Loucy (cell line): ENCODE measurements around the gene CARD8.
A peak's percentile ranks its signal among the peaks of the same experiment; 100 is the strongest.

Source experiments
- H2AFZ ChIP-seq: fragments of 200-600 bp; sonication (generic); 2 replicates; pipeline ENCODE4 v1.6.0; 2016; ENCODE audit warnings: antibody characterized with exemption, mild to moderate bottlenecking, low read length, moderate library complexity
- H3F3A ChIP-seq: fragments of 200-600 bp; 2 replicates; pipeline ENCODE4 v1.6.0; 2016; ENCODE audit warnings: antibody characterized with exemption, low read depth, mild to moderate bottlenecking
- H3K27me3 ChIP-seq: fragments of 200-600 bp; sonication (generic); 2 replicates; pipeline ENCODE4 v1.6.1; 2014; ENCODE audit warnings: low read length, mild to moderate bottlenecking; ENCODE audit not compliant: insufficient read depth, poor library complexity, severe bottlenecking
- H3K36me3 ChIP-seq: fragments of 200-600 bp; sonication (generic); 2 replicates; pipeline ENCODE4 v1.6.1; 2016; ENCODE audit warnings: low read length; ENCODE audit not compliant: insufficient read depth
- H3K4me1 ChIP-seq: fragments of 200-600 bp; sonication (generic); 2 replicates; pipeline ENCODE4 v1.5.1; 2014; ENCODE audit warnings: low read length, mild to moderate bottlenecking; ENCODE audit not compliant: insufficient read depth, poor library complexity, severe bottlenecking
- H3K4me2 ChIP-seq: fragments of 200-600 bp; sonication (generic); 2 replicates; pipeline ENCODE4 v1.6.0; 2014; ENCODE audit warnings: antibody characterized with exemption, low read length, low read depth, mild to moderate bottlenecking; ENCODE audit not compliant: poor library complexity, severe bottlenecking
- H3K4me3 ChIP-seq: fragments of 200-600 bp; sonication (generic); 2 replicates; pipeline ENCODE4 v1.5.1; 2014; ENCODE audit warnings: low read length, mild to moderate bottlenecking, mixed read lengths; ENCODE audit not compliant: poor library complexity, severe bottlenecking
- H3K79me2 ChIP-seq: fragments of 200-600 bp; sonication (generic); 2 replicates; pipeline ENCODE4 v1.6.1; 2014; ENCODE audit warnings: low read length; ENCODE audit not compliant: insufficient read depth
- H3K9ac ChIP-seq: fragments of 200-600 bp; sonication (generic); 2 replicates; pipeline ENCODE4 v1.6.0; 2014; ENCODE audit warnings: mild to moderate bottlenecking, low read depth, low read length, moderate library complexity; ENCODE audit not compliant: poor library complexity, severe bottlenecking
- H3K9me2 ChIP-seq: fragments of 200-600 bp; sonication (generic); replicated peaks from 2 replicates; pipeline ENCODE4 v1.6.1; 2016; ENCODE audit warnings: low read depth, low read length, mixed read lengths
- H3K9me3 ChIP-seq: fragments of 200-600 bp; sonication (generic); 2 replicates; pipeline ENCODE4 v1.6.1; 2014; ENCODE audit warnings: mild to moderate bottlenecking, antibody characterized with exemption, low read length, low read depth; ENCODE audit not compliant: insufficient read depth
- H4K20me1 ChIP-seq: fragments of 200-600 bp; sonication (generic); 2 replicates; pipeline ENCODE4 v1.6.0; 2014; ENCODE audit warnings: antibody characterized with exemption, low read length, mild to moderate bottlenecking; ENCODE audit not compliant: insufficient read depth, poor library complexity, severe bottlenecking
- CTCF ChIP-seq: fragments of 200-600 bp; sonication (generic); conservative IDR thresholded peaks from 2 replicates; pipeline ENCODE4 v1.5.1; 2014; ENCODE audit warnings: mild to moderate bottlenecking, antibody characterized with exemption, low read length
- EZH2phosphoT487 ChIP-seq: fragments of 200-600 bp; IDR thresholded peaks from 2 replicates; pipeline ENCODE4 v1.6.1; 2018; ENCODE audit warnings: antibody characterized with exemption, mild to moderate bottlenecking, moderate library complexity, borderline replicate concordance

CARD8 gene

GRCh38 chr19:48250290-48251025 is 5.3 kb downstream of the CARD8 start:
- Histone ChIP-seq H3K79me2 (peaks cover 82% of the 10 kb centered on the region), H4K20me1 (peaks cover 14% of the 10 kb centered on the region), H3K36me3 (peaks cover 10% of the 10 kb centered on the region; the same call in 1 of the 2 replicates), H3K4me1 (peaks cover 64% of the 10 kb centered on the region), H2AFZ (no peak overlapping the region), H3F3A (peaks cover 17% of the 10 kb centered on the region), H3K9me2 (no peaks in the 10 kb centered on the region), H3K9ac (peak overlapping the region; percentile 78), H3K4me3 (peak overlapping the region; percentile 78), H3K4me2 (peak overlapping the region; percentile 71), H3K27me3 (no peaks in the 10 kb centered on the region), H3K9me3 (no peaks in the 10 kb centered on the region)
- no peak for TF ChIP-seq EZH2phosphoT487
- no peak for TF ChIP-seq CTCF

- peaks cover 20% of the 10 kb centered on the region; the same call in 1 of the 2 replicates for H3F3A ChIP-seq
- peaks cover 68% of the 10 kb centered on the region for H3K4me1 ChIP-seq
- peak overlapping the region; percentile 81 for H2AFZ ChIP-seq
- TF ChIP-seq CTCF (no peak), EZH2phosphoT487 (no peak)
- peaks cover 84% of the 10 kb centered on the region for H3K79me2 ChIP-seq
- H3K9me2 ChIP-seq, result no peaks in the 10 kb centered on the region
- peak overlapping the region; percentile 78 for H3K4me3 ChIP-seq
- peak overlapping the region; percentile 78 for H3K9ac ChIP-seq
- H3K27me3 ChIP-seq, result no peaks in the 10 kb centered on the region
- peaks cover 17% of the 10 kb centered on the region for H4K20me1 ChIP-seq
- peak overlapping the region; percentile 71 for H3K4me2 ChIP-seq
- H3K9me3 ChIP-seq, result no peaks in the 10 kb centered on the region
- H3K36me3 ChIP-seq, result peaks cover 10% of the 10 kb centered on the region; the same call in 1 of the 2 replicates
Measured at GRCh38 chr19:48249502-48250014, 6.2 kb downstream of the CARD8 start.

DNA sequence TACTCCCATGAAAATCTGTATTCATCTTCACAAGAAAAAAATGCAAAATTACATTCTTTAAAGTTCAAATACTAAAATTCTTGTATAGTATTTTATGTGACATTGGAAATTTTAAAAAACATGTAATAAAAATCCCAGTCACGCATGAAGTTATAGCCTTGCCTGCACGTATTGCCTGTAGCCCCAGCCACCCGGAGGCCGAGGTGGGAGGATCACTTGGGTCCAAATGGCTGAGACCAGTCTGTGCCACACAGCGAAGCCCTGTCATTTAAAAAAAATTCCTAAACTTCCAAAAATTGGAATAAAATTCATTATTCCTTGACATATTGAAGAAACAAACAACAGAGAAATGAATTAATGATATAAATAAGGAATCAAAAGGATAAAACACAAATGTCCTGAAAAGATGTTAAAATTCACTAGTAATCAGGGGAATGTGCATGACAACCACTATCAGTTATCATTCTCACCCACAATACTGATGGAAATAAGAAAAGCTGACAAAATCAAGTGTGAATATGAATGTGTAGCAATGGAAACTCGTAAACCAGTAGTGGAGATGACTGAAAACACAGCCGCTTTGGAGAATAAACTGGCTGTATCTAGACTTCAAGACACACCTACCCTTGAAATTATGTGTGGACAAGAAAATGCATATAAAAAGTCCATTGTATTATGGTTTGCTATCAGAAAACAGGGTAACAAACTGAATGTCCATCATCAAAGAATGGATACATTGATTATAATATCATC is 7.5 kb downstream of the CARD8 start:
- Histone ChIP-seq H3K9me2 (no peaks in the 10 kb centered on the region), H3K79me2 (peaks cover 77% of the 10 kb centered on the region), H2AFZ (no peak overlapping the region), H3K9ac (peak overlapping the region; percentile 78), H3K4me3 (peak overlapping the region; percentile 78), H3F3A (peaks cover 20% of the 10 kb centered on the region; the same call in 1 of the 2 replicates), H4K20me1 (peaks cover 17% of the 10 kb centered on the region), H3K27me3 (no peaks in the 10 kb centered on the region), H3K9me3 (no peaks in the 10 kb centered on the region), H3K36me3 (peaks cover 10% of the 10 kb centered on the region; the same call in 1 of the 2 replicates), H3K4me2 (peak overlapping the region; percentile 71), H3K4me1 (peaks cover 57% of the 10 kb centered on the region)
- TF ChIP-seq EZH2phosphoT487 (no peak), CTCF (peak; percentile 21; the same call in 1 of the 2 replicates)
